ENCODE data around the gene EHF. TPM values are rescaled to one million over a fixed set of nuclear protein-coding genes. Genes with fewer than 3 reads are reported as not detected.
"Not testable (repeated sequence)": the region's sequence is repeated elsewhere in the genome, so short reads cannot be mapped to it uniquely, and the experiment has no call there.

EHF gene
- total and polyA plus RNA-seq, 8 donors, result 9.9 to 53.1 (median 13.9) TPM

GRCh38 chr11:34587282-34587677 is 33.6 kb upstream of the EHF start:
- H3K27me3 ChIP-seq, result no peaks in the 10 kb centered on the region
- H3K27ac ChIP-seq, result no peak overlapping the region
- no peaks in the 10 kb centered on the region for H3K9me3 ChIP-seq
- peaks cover 5 to 15% of the 10 kb centered on the region in 2 donors for H3K4me1 ChIP-seq
- ATAC-seq, result no peak
- no peaks in the 10 kb centered on the region for H3K36me3 ChIP-seq
- intact Hi-C loops (cut with DNase I), result loop anchor here in 1 of 2 donors (5.0 kb wide), 1 partner anchor 305 kb away; no protein-coding TSS in a partner anchor
- DNase-seq, result no peak
- no peak for TF ChIP-seq CTCF (IDR thresholded peaks at IDR 0.05)
- H3K4me3 ChIP-seq, result no peak overlapping the region

- Histone ChIP-seq H3K9me3 (no peaks in the 10 kb centered on the region), H3K4me3 (no peak overlapping the region), H3K4me1 (peaks cover 5 to 15% of the 10 kb centered on the region in 2 donors), H3K27me3 (no peaks in the 10 kb centered on the region), H3K27ac (no peak overlapping the region), H3K36me3 (no peaks in the 10 kb centered on the region)
- no peak for TF ChIP-seq CTCF (IDR thresholded peaks at IDR 0.05)
- ATAC-seq (no peak), DNase-seq (no peak)
- intact Hi-C loops (cut with DNase I), result loop anchor here in 1 of 2 donors (5.0 kb wide), 1 partner anchor 304 kb away; no protein-coding TSS in a partner anchor
Observed at GRCh38 chr11:34588023-34588422, 32.9 kb upstream of the EHF start.

- no peaks in the 10 kb centered on the region for H3K9me3 ChIP-seq
- no peak overlapping the region for H3K4me3 ChIP-seq
- intact Hi-C loops (cut with DNase I), result loop anchor here in 1 of 2 donors (5.0 kb wide), 1 partner anchor 304 kb away; no protein-coding TSS in a partner anchor
- no peaks in the 10 kb centered on the region for H3K36me3 ChIP-seq
- H3K27ac ChIP-seq, result no peak overlapping the region
- no peak for ATAC-seq
- no peaks in the 10 kb centered on the region for H3K27me3 ChIP-seq
- H3K4me1 ChIP-seq, result peaks cover 5 to 15% of the 10 kb centered on the region in 2 donors
- DNase-seq, result no peak
- TF ChIP-seq CTCF (IDR thresholded peaks at IDR 0.05), result no peak
Observed at GRCh38 chr11:34588701-34589100, 32.2 kb upstream of the EHF start.

GRCh38 chr11:34589177-34589576 is 31.7 kb upstream of the EHF start:
- not testable (repeated sequence) for H3K27ac ChIP-seq, ATAC-seq, H3K27me3 ChIP-seq, H3K4me3 ChIP-seq, H3K9me3 ChIP-seq, H3K36me3 ChIP-seq, DNase-seq
- intact Hi-C loops (cut with DNase I), result loop anchor here in 1 of 2 donors (5.0 kb wide), 1 partner anchor 303 kb away; no protein-coding TSS in a partner anchor
- H3K4me1 ChIP-seq, result peaks cover 5 to 15% of the 10 kb centered on the region in 2 donors

- Histone ChIP-seq H3K27me3 (no peaks in the 10 kb centered on the region), H3K36me3 (no peaks in the 10 kb centered on the region), H3K4me3 (no peak overlapping the region), H3K9me3 (no peaks in the 10 kb centered on the region), H3K4me1 (no peaks in the 10 kb centered on the region), H3K27ac (no peak overlapping the region)
- intact Hi-C loops (cut with DNase I), result no loop called here
- no peak for ATAC-seq
- no peak for DNase-seq
- TF ChIP-seq CTCF (IDR thresholded peaks at IDR 0.05), result no peak
Observed at GRCh38 chr11:34593085-34593484, 27.8 kb upstream of the EHF start.

- H3K27me3 ChIP-seq, result no peaks in the 10 kb centered on the region
- DNase-seq (no peak), ATAC-seq (no peak)
- intact Hi-C loops (cut with DNase I), result no loop called here
- no peaks in the 10 kb centered on the region for H3K36me3 ChIP-seq
- TF ChIP-seq CTCF (IDR thresholded peaks at IDR 0.05), result no peak
- H3K27ac ChIP-seq, result no peak overlapping the region
- peaks cover 0 to 2% of the 10 kb centered on the region in 2 donors for H3K4me1 ChIP-seq
- H3K4me3 ChIP-seq, result no peak overlapping the region
- H3K9me3 ChIP-seq, result no peaks in the 10 kb centered on the region
Observed at GRCh38 chr11:34594603-34595002, 26.3 kb upstream of the EHF start.

All from left lung (tissue), 10 donors.